ENCODE results near the gene SMYD3.

The SMYD3 gene

DNA sequence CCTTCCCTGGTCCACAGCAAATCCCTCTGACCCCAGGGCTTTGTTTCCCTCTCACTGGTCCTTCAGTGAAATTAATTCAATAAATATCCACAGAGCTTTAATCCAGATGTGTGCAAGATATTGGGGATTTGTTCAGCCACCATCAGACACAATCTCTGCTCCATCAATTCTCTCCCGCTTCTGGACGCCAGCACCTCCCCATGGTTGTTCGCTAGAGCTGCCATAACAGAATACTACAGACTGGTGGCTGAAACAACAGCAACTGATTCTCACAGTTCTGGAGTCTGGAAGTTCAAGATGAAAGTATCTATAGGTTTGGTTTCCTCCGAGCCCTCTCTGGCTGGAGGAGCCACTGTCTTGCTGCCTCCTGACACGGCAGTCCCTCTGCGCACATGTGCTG is 303.9 kb downstream of the SMYD3 start:
- no peak for DNase-seq

GRCh38 chr1:246200738-246201137 is 306.3 kb downstream of the SMYD3 start:
- DNase-seq, result no peak

- DNase-seq, result no peak
These were observed 306.9 kb downstream of the SMYD3 start for GRCh38 chr1:246200225-246200624.

- DNase-seq, result no peak
These were observed 307.9 kb downstream of the SMYD3 start for GRCh38 chr1:246199086-246199645.

- no peak for DNase-seq
These were observed 308.8 kb downstream of the SMYD3 start for GRCh38 chr1:246198115-246198816.

DNA sequence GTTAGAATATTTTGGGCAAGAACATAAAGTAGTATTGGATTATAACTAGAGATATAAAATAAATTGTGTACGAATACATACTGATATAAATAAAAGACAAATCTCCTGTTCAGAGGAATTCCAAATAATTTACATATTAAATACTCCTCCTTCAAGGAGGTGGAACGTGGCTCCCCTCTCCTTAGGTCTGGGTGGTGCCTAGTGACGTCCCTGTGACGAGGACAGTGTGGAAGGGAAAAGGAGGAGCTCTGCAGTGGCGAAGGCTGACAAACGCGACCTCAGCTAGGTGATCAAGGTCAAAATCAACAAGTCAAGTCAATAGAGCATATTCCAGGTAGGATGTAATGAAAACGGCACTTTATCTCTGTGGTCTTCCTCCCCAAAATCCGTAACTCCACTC is 310.0 kb downstream of the SMYD3 start:
- no peak for DNase-seq

DNA sequence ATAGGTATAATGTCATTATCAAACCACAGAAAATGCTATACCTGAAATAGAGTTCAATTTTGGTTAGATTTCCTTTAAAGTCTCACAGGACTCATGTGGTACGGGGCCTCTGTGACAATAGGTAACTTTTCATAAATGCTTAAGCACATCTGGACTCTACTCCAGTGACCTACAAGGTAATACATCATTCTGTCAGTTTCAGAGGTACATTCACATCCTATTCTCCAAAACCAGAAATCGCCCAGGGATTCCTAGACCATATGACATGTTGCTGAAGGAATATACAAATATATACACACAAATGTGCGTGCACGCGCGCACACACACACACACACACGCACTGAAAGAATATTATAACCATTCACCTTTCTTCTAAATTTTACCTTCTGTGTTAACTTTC is 311.8 kb downstream of the SMYD3 start:
- no peak for DNase-seq

- no peak for DNase-seq
These were observed 313.5 kb downstream of the SMYD3 start for GRCh38 chr1:246193537-246193936.

DNA sequence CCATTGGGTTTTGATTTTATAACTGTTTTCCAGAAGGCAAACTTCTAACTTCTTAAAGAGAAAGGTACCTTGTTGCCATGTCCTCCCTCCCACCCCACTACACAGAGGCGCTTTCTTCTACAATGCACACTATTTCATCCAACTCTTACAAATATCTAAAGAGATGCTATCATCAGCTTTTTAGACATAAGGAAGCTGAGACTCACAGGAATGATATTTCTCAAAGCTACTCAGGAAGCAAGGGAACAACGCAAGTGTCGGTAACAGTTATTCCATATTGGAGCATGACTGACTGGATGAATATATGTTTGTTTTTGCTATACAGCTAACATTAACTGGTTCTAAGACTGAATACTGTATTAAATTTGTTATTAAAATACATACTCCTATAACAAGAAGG is 318.0 kb downstream of the SMYD3 start:
- no peak for DNase-seq

DNA sequence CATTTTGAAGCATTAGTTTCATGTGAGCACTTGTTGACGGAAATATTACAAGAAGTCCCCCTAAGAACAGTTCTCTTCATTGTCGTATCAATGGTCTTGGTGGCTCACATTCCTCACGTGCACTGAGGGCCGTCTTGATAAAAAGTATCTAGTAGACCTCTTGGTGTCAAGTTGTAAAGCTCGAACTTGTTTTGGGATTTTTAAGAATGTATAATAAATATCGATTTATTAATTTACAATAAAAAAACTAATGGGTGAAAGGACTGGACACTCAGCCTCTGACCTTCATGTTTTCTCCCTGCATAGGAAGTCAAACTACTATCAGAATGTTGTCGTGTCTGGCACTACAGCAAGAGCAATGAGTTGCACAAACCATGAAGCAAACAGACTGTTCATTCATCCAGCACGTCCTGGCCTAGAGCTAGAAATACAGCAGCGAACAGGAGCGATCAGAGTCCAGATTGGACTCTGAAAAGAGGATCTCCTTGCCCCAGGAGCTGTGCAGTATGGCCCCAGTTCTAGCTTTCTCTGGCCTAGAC is 319.2 kb downstream of the SMYD3 start:
- DNase-seq, result no peak

- DNase-seq, result no peak
These were observed 322.6 kb downstream of the SMYD3 start for GRCh38 chr1:246184503-246184902.

- DNase-seq, result no peak
These were observed 324.8 kb downstream of the SMYD3 start for GRCh38 chr1:246182149-246182851.

- DNase-seq, result no peak
These were observed 325.8 kb downstream of the SMYD3 start for GRCh38 chr1:246181241-246181640.

- DNase-seq, result no peak
These were observed 327.7 kb downstream of the SMYD3 start for GRCh38 chr1:246179401-246179800.

DNA sequence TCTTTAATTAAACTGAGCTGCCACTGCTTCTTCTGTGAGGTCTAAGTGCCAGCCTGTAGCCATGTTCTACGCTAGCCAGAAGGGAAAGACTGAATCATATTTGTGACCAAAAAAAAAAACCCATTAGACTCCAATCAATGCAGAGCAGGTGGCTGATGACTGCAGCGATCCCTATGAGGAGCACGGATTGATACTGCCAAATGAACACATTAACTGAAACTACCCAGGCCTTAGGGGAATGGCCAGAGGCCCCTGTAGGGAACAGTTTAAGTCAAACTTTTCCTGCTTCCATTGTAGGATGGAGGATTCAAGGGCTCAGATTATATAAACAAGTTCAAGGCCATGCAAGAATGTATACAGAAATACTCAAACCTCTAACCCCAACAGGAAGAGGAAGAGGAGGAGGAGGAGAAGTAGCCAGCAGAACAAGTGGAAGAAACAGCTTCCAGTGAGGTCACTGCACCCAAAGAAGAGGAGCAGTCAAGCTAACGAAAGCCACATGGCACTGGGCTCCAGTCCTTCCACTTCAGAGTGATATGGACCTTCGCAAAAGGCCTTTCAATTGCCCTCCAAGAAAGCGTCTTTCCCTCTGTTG is 328.3 kb downstream of the SMYD3 start:
- no peak for DNase-seq

GRCh38 chr1:246176126-246177024 is 330.7 kb downstream of the SMYD3 start:
- DNase-seq, result no peak

DNA sequence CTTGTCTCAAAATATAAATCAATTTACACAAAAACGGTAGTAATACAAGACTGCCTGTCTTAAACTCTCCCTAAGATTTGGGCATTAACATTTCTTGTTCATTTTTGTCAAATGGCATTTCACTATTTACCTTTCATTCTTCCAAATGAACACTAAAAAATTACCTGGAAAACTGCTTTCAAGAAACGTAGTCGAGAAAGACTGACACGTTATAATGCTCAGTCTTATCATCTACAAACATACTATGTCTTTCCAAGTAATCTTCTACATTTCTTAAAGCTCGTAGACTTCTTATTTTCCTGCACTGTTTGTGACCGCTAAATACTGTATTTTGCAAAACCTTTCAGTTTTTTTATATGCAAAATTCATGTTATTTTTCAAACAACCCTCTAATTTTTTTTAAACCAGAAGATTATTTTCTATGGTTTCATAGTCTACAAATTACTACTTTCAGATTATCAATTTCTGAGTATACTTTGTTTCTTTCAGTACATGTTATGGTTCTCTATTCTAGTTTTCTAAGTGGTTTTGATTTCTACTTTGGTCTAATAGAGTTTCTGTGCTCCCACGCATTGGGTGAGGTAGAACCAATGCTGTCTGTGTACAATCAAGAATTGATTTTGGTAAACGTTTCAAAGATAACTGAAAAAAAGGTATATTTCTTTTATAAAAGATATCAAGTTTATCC is 336.4 kb downstream of the SMYD3 start:
- no peak for DNase-seq

- no peak for DNase-seq
These were observed 337.6 kb downstream of the SMYD3 start for GRCh38 chr1:246169486-246169885.

GRCh38 chr1:246169019-246169418 is 338.1 kb downstream of the SMYD3 start:
- DNase-seq, result no peak

- no peak for DNase-seq
These were observed 340.2 kb downstream of the SMYD3 start for GRCh38 chr1:246166841-246167240.

- no peak for DNase-seq
These were observed 341.0 kb downstream of the SMYD3 start for GRCh38 chr1:246165826-246166709.

Data from cerebellar nuclear complex (tissue), 1 donor.